Measurements from ENCODE around the gene SOX6.
"Not testable (repeated sequence)": the region's sequence is repeated elsewhere in the genome, so short reads cannot be mapped to it uniquely, and the experiment has no call there.

SOX6 gene

DNA sequence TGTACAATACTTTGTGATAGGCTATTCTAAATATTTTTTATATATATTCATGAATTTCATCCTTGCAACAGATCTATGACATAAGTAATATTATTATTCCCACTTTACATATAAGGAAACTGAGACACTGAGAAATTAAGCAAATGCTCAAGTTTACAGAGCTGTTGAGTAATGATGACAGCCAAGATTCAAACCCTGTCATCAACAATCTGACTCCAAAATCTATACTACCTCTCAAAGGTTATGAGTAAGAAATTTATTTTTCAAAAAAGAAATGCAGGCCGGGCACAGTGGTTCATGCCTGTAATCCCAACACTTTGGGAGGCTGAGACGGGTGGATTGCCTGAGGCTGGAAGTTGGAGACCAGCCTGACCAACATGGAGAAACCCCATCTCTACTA, 22.6 kb upstream of the SOX6 start:
- TF ChIP-seq, protein P1, sequence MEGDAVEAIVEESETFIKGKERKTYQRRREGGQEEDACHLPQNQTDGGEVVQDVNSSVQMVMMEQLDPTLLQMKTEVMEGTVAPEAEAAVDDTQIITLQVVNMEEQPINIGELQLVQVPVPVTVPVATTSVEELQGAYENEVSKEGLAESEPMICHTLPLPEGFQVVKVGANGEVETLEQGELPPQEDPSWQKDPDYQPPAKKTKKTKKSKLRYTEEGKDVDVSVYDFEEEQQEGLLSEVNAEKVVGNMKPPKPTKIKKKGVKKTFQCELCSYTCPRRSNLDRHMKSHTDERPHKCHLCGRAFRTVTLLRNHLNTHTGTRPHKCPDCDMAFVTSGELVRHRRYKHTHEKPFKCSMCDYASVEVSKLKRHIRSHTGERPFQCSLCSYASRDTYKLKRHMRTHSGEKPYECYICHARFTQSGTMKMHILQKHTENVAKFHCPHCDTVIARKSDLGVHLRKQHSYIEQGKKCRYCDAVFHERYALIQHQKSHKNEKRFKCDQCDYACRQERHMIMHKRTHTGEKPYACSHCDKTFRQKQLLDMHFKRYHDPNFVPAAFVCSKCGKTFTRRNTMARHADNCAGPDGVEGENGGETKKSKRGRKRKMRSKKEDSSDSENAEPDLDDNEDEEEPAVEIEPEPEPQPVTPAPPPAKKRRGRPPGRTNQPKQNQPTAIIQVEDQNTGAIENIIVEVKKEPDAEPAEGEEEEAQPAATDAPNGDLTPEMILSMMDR (conservative IDR thresholded peaks at IDR 0.05) = no peak
- no peak overlapping the region for H3K27ac ChIP-seq

DNA sequence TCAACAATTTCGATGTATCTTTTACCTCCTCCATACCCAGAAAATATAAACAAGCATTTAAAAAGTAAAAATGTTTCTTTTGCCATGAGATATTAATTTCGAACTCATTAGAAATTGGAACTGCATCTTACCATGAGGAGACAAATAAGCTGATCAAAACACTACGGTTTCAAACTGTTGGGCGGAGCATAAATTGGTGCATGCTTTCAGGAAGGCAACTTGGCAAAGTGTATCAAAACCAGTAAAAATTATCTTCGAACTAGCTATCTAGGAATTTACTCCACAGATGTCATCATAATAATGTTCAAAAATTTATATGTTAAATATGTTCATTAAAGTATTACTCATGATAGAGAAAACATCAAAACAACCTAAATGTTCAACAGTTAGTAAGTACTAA, 21.4 kb upstream of the SOX6 start:
- H3K27ac ChIP-seq = no peak overlapping the region
- TF ChIP-seq, protein P1 (conservative IDR thresholded peaks at IDR 0.05) = no peak

DNA sequence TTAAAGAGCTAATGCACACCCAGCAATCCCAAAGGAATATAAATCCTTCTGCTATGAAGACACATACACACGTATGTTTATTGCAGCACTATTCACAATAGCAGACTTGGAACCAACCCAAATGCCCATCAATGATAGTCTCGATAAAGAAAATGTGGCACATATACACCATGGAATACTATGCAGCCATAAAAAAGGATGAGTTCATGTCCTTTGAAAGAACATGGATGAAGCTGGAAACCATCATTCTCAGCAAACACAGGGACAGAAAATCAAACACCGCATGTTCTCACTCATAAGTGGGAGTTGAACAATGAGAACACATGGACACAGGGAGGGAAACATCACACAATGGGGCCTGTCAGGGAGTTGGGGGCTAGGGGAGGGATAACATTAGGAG, 19.3 kb upstream of the SOX6 start:
- H3K27ac ChIP-seq = not testable (repeated sequence)

DNA sequence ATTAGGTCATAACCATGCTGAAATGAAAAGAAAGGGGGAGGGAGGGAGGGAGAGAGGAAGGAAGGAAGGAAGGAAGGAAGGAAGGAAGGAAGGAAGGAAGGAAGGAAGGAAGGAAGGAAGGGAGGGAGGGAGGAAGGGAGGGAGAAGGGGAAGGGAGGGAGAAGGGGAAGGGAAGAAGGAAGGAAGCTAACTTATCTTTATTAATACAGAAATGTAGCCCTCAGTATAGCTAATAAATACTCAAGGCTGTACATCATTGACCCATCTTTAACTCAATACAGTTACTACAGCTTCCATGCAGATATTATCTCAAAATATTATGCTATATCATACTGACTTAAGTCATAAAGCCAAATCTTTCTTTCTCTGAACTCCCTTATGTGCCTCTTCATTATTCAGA, 17.4 kb upstream of the SOX6 start:
- H3K27ac ChIP-seq = no peak overlapping the region
- TF ChIP-seq, protein P1 (conservative IDR thresholded peaks at IDR 0.05) = no peak

DNA sequence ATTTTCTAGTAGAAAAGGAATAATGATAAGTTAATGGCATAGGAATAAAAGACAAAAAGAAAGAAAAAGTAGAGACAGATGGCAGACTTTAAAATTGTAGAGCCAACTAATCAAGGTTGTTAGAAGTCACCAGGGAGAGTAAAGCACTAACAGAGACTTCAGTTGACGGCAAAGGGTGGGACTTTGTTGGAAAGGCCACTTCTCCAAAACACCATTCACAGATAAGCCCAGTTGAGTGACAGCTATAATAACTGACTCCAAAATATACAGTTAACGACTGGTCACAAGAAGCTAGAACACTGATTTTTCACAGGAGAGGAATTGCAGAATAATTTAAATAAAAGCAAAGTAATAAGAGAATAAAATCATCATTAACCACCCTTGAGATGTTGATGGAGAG, 16.0 kb upstream of the SOX6 start:
- TF ChIP-seq, protein P1 (conservative IDR thresholded peaks at IDR 0.05) = no peak

DNA sequence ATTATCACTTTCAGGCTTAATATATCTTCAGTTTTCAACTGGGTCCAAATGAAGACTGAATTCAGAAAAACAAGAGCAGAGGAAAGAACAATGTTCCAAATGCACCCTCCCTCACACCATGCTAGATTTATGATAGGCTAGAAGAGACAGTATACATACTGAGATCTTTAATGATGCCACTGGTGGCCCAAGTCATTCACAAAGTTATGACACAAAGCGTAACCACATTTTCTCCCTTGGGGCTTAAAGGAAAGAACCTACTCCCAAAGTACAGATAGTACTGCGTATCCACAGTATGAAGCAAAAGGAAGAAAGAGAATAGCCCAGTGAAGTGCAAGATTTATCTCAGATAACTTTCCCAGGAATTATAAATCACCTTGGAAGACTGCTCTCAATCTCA, 10.9 kb upstream of the SOX6 start:
- TF ChIP-seq, protein P1 (conservative IDR thresholded peaks at IDR 0.05) = no peak
- no peak overlapping the region for H3K27ac ChIP-seq

More for the DNA sequence above, 16.0 kb upstream of the SOX6 start:
- no peak overlapping the region for H3K27ac ChIP-seq

DNA sequence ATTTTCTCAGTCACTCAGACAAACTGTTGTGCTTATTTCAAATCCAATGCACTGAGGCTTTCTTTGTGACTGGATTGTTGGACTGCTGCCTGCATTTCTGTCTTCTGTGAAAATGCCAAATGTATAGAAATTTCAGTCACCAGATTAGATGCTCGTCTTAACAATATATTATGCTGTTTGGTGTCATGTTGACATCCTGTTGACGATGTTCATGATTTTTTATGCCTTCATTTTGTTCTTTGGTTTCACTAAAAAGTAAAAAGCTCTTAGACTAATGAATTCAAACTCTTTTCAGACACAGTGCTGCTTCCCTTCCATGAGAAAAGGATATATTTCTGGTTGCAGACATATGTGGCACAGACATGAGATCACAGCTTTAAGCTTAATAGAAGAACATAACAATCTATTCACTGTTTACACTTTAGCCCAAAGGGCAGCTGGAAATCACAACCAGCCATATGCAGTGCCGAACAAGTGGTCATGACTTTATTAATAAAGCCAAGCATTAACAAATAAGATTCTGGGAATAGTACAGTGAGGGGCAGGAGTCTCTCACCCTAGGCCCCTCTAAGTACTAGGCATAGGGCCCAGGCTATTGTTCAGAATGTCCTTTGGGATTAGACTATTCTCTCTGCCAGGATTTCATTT, 9.4 kb upstream of the SOX6 start:
- no peak overlapping the region for H3K27ac ChIP-seq
- TF ChIP-seq, protein P1 (conservative IDR thresholded peaks at IDR 0.05) = no peak

DNA sequence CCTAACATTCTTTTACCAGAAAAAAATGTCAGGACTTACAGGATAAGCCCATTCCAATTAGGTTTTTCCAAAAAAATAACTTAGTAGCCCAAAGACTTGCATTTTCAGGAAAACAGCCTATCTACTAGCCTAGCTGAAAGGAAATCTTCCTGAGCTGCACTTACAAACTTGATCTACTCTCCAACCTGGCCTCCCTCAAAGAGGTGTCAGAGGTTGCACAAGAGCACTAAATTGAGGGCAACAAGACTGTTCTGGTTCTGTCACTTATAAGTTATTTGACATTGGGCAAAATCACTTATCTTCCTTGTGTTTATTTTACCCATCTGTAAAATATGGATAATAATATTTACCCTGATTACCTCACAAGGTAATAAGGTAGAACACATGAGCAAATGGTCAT, 7.9 kb upstream of the SOX6 start:
- TF ChIP-seq, protein P1 (conservative IDR thresholded peaks at IDR 0.05) = no peak
- H3K27ac ChIP-seq = no peak overlapping the region
